ENCODE data around the gene IRF2. TPM values are rescaled to one million over a fixed set of nuclear protein-coding genes. Genes with fewer than 3 reads are reported as not detected.

Gene IRF2
- polyA plus RNA-seq, 1 donor from 2014 or later = 1.4 TPM

GRCh38 chr4:184420881-184421416, 53.4 kb downstream of the IRF2 start:
- Histone ChIP-seq H2AFZ (ENCODE audit: low read depth, low read length) (no peak overlapping the region), H3K9me2 (ENCODE audit: insufficient read depth, low read length) (no peaks in the 10 kb centered on the region), H3K4me3 (ENCODE audit: low read length) (no peak overlapping the region), H3K4me2 (ENCODE audit: low read length) (no peak overlapping the region), H3K9ac (ENCODE audit: low read length) (no peak overlapping the region), H3K79me2 (replicated peaks; ENCODE audit: insufficient read depth, low read length) (no peaks in the 10 kb centered on the region), H3K27ac (ENCODE audit: low read length) (no peak overlapping the region), H4K20me1 (ENCODE audit: insufficient read depth) (no peaks in the 10 kb centered on the region), H3K9me3 (ENCODE audit: low read length) (no peaks in the 10 kb centered on the region), H3K27me3 (ENCODE audit: insufficient read depth, low read depth, low read length) (no peaks in the 10 kb centered on the region), H3F3A (ENCODE audit: insufficient read depth, low read length, poor library complexity, severe bottlenecking) (no peaks in the 10 kb centered on the region), H3K36me3 (ENCODE audit: insufficient read depth, low read length) (peaks cover 5% of the 10 kb centered on the region)
- TF ChIP-seq MXI1 (conservative IDR thresholded peaks at IDR 0.05; ENCODE audit: poor library complexity, severe bottlenecking) = no peak
- no peak for TF ChIP-seq POLR2AphosphoS5 (IDR thresholded peaks at IDR 0.05)

DNA sequence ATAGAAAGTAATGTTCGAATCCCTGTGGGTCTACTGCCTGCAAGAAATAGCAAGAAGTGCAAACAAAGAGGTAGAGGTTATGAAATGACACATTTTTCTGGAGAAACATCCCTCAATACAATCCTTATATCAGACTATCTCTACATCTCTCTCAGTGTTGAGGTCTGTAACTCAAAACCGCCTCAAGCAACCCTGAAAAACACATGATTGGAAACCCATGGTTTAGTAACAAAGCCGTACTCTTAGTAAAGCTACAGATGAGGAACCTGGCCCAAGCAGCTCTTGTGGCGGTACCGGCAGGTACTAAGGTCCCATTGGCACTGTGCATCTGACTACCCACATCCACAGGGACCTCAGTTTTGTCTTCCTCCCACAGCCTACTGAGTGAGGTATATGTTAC, 53.9 kb downstream of the IRF2 start:
- no peak overlapping the region for H3K4me2 ChIP-seq (ENCODE audit: low read length)
- no peak overlapping the region for H3K27ac ChIP-seq (ENCODE audit: low read length)
- no peak overlapping the region for H3K4me3 ChIP-seq (ENCODE audit: low read length)
- H3K9ac ChIP-seq (ENCODE audit: low read length) = no peak overlapping the region
- no peak overlapping the region for H2AFZ ChIP-seq (ENCODE audit: low read depth, low read length)
- H3K27me3 ChIP-seq (ENCODE audit: insufficient read depth, low read depth, low read length) = no peaks in the 10 kb centered on the region
- peaks cover 2% of the 10 kb centered on the region for H3K36me3 ChIP-seq (ENCODE audit: insufficient read depth, low read length)
- H4K20me1 ChIP-seq (ENCODE audit: insufficient read depth) = no peaks in the 10 kb centered on the region
- H3K9me3 ChIP-seq (ENCODE audit: low read length) = no peaks in the 10 kb centered on the region
- TF ChIP-seq RAD21 (conservative IDR thresholded peaks at IDR 0.05) (no peak), TAF1 (IDR thresholded peaks at IDR 0.05; ENCODE audit: low read depth) (no peak), CTCF (IDR thresholded peaks at IDR 0.05; ENCODE audit: poor library complexity, severe bottlenecking) (no peak), REST (IDR thresholded peaks at IDR 0.05; ENCODE audit: borderline replicate concordance) (no peak), MXI1 (conservative IDR thresholded peaks at IDR 0.05; ENCODE audit: poor library complexity, severe bottlenecking) (no peak), SMC3 (conservative IDR thresholded peaks at IDR 0.05; ENCODE audit: poor library complexity) (no peak), EP300 (conservative IDR thresholded peaks at IDR 0.05; ENCODE audit: poor library complexity, severe bottlenecking) (no peak), POLR2AphosphoS5 (IDR thresholded peaks at IDR 0.05) (no peak), EZH2 (IDR thresholded peaks at IDR 0.05; ENCODE audit: borderline replicate concordance, insufficient read depth, low read length, poor library complexity, severe bottlenecking) (no peak)
- no peaks in the 10 kb centered on the region for H3K9me2 ChIP-seq (ENCODE audit: insufficient read depth, low read length)
- H3K79me2 ChIP-seq (replicated peaks; ENCODE audit: insufficient read depth, low read length) = no peaks in the 10 kb centered on the region
- H3F3A ChIP-seq (ENCODE audit: insufficient read depth, low read length, poor library complexity, severe bottlenecking) = no peaks in the 10 kb centered on the region
